SK-N-MC (cell line): ENCODE measurements around the gene NEURL3.

Source experiments
- DNase-seq: peaks from one replicate; pipeline ENCODE4 v3.0.0-alpha.2; 2011; ENCODE audit warnings: low read depth, low spot score
- H3K27ac ChIP-seq: fragments of 200-600 bp; sonication (generic); 2 replicates; pipeline ENCODE4 v1.5.1; 2016; ENCODE audit warnings: mixed run types
- H3K36me3 ChIP-seq: fragments of 200-600 bp; sonication (generic); 2 replicates; pipeline ENCODE4 v1.6.1; 2017; ENCODE audit warnings: antibody characterized with exemption, low read length, mixed read lengths; ENCODE audit not compliant: insufficient read depth
- H3K4me3 ChIP-seq: fragments of 200-600 bp; sonication (generic); 2 replicates; pipeline ENCODE4 v1.5.1; 2016
- H3K9ac ChIP-seq: fragments of 200-600 bp; sonication (generic); 2 replicates; pipeline ENCODE4 v1.8.0; 2017; ENCODE audit warnings: mixed run types, mixed read lengths; ENCODE audit not compliant: insufficient read length
- H3K9me3 ChIP-seq: fragments of 200-600 bp; sonication (generic); 2 replicates; pipeline ENCODE4 v1.6.1; 2017; ENCODE audit warnings: low read depth, mild to moderate bottlenecking, antibody characterized with exemption, low read length, moderate library complexity, mixed read lengths
- EZH2 ChIP-seq: fragments of 200-600 bp; sonication (generic); IDR thresholded peaks from one replicate; pipeline ENCODE4 v1.6.1; 2017; ENCODE audit warnings: antibody characterized with exemption
- FOXP2 ChIP-seq: optimal IDR thresholded peaks from 2 replicates; pipeline ENCODE3; 2011; ENCODE audit warnings: mild to moderate bottlenecking, moderate library complexity; ENCODE audit not compliant: insufficient read depth; ENCODE audit errors: extremely low read length, control extremely low read depth
- POLR2AphosphoS5 ChIP-seq: IDR thresholded peaks from 2 replicates; pipeline ENCODE4 v1.6.1; 2012; ENCODE audit warnings: mild to moderate bottlenecking, low read depth, low read length, borderline replicate concordance

NEURL3 gene

DNA sequence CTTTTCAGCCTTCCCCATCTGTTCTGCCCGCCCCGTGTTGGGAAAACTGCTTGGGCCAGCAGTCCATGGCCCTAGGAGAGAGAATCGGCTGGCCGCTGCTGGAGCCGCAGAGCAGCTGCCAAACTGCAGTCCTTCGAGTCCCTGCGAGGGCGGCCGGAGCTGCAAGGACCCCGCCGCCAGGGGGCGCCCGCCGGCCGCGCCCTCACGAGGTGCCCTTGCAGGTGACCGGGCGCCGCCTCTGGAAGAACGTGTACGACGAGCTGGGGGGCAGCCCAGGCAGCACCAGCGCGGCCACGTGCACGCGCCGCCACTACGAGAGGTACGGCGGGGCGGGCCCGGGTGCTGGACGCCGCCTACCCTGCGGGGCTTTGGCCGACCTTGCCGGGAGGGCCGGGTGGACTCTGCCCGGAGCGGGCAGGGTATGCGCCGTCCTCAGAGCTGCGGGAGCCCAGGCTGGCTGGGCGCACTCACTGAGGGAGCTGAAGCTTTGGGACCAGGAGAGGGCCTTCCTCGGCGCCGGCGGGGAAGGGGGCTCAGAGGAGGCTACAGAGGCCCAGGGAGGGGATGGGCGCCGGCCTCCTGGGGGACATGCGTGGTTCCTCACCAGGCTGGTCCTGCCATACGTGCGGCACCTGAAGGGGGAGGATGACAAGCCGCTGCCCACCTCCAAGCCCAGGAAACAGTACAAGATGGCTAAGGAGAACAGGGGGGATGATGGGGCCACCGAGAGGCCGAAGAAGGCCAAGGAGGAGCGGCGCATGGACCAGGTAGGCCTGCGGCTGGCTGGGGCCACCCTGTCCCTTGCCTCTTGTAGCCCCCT is 45.0 kb upstream of the NEURL3 start:
- Histone ChIP-seq H3K36me3 (no peaks in the 10 kb centered on the region), H3K9ac (no peak overlapping the region)

DNA sequence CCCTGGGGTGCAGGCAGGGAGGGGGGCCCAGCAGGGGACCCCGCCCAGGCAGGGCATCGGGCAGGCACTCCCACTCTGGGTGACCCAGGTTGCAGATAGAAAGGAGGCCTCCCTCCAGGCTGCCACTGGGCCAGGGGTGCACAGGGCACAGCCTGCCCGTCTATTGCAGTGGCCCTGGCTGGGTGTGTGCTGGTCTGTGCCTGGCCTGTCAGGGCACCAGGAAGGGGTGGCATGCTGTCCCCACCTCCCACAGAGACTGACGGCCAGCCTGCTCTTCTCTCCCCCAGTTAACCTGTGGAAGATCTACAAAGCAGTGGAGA is 44.3 kb upstream of the NEURL3 start:
- Histone ChIP-seq H3K27ac (no peak overlapping the region), H3K36me3 (no peaks in the 10 kb centered on the region), H3K4me3 (no peak overlapping the region), H3K9me3 (no peaks in the 10 kb centered on the region), H3K9ac (no peak overlapping the region)
- TF ChIP-seq EZH2: no peak
- no peak for TF ChIP-seq POLR2AphosphoS5
- no peak for TF ChIP-seq FOXP2
- DNase-seq: no peak

More for the DNA sequence above, 45.0 kb upstream of the NEURL3 start:
- no peak for DNase-seq
- TF ChIP-seq POLR2AphosphoS5 (no peak), FOXP2 (no peak)
- H3K27ac ChIP-seq: no peak overlapping the region
- H3K9me3 ChIP-seq: no peaks in the 10 kb centered on the region
- H3K4me3 ChIP-seq: no peak overlapping the region

DNA sequence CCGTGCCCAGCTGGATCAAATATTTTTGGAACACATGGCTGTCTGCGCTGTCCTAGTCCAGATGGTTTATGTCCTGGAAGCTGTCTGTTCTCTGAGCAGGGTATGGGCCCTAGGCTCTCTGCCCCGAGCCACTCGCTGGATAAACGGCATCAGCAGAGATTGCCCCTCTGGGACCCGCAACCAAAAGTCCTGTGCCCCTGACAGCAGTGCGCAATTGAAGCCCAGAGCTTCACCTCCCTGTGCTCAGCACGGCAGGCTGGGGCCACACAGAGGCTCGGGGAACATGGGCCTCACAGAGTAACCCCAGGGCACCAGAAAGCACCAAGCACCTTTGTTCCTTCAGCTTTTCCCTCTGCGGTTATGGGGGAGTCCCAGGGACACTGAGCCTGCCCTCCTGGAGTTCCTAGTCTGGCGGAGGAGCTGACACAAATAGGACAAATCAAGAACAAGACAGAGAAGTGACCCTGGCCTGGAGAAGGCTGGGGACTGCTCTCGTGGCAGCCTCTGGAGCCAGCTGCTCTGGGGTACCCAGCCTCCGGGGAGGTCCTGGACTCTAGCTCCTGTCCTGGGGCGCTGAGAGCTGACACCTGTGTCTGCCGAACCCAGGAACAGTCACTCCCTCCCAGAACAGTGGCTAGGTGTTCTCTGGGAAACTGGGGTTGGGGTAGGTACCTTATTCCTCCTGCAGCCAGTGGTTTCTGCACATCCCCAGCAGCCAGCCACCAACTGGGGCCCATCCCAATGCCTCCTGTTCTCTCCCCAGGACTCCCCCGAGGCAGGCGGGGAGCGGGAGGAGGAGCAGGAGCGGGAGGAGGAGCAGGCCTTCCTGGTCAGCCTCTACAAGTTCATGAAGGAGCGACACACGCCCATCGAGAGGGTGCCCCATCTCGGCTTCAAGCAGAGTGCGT is 43.7 kb upstream of the NEURL3 start:
- Histone ChIP-seq H3K9ac (no peak overlapping the region), H3K36me3 (no peaks in the 10 kb centered on the region), H3K4me3 (no peak overlapping the region), H3K9me3 (no peaks in the 10 kb centered on the region), H3K27ac (no peak overlapping the region)
- TF ChIP-seq FOXP2: no peak
- no peak for TF ChIP-seq EZH2
- TF ChIP-seq POLR2AphosphoS5: no peak
- no peak for DNase-seq

DNA sequence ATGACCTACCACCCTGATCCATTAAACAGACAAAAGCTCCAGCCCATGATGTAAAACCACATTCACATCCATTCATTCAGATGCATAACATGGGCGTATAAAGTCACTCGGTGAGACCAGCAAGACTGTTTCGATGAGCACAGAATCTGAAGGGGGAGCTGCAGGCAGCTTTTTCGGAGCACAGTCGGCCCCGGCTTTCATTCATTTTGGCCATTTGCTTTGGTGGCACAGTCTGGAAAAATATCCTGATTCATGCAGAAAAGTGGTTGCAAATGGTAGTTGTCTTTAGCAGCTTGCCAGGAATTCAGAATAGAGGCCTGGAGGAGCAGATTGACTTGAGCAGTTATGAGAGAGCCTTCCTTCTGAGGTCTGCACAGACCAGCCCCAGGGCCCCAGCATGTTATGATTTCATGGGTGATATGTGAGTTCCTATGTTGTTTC is 42.6 kb upstream of the NEURL3 start:
- no peak for TF ChIP-seq EZH2
- TF ChIP-seq FOXP2: no peak
- Histone ChIP-seq H3K36me3 (no peaks in the 10 kb centered on the region), H3K4me3 (no peak overlapping the region), H3K27ac (no peak overlapping the region), H3K9ac (no peak overlapping the region), H3K9me3 (no peaks in the 10 kb centered on the region)
- DNase-seq: no peak

DNA sequence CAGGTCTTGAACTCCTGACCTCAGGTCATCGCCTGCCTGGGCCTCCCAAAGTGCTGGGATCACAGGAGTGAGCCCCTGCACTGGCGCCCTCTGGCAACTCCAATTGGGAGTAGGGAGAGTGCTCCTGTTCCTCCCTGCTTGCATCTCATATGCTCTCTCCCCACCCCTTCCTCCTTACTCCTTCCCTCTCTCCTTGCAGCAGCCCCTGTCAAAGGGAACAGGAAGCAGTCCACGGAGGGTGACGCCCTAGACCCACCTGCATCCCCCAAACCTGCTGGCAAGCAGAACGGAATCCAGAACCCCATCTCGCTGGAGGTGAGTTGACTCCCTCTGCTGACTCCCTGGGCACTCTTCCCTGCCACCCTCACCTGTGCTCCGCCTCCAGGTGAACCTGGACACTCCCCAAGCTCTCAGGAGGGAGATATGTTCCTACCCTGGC is 42.1 kb upstream of the NEURL3 start:
- no peak for TF ChIP-seq POLR2AphosphoS5
- no peak for TF ChIP-seq EZH2
- TF ChIP-seq FOXP2: no peak
- no peak overlapping the region for H3K4me3 ChIP-seq
- no peaks in the 10 kb centered on the region for H3K36me3 ChIP-seq
- no peak overlapping the region for H3K9ac ChIP-seq
- no peak for DNase-seq
- H3K27ac ChIP-seq: no peak overlapping the region
- no peaks in the 10 kb centered on the region for H3K9me3 ChIP-seq

- H3K27ac ChIP-seq: no peak overlapping the region
- H3K9me3 ChIP-seq: no peaks in the 10 kb centered on the region
- H3K36me3 ChIP-seq: no peaks in the 10 kb centered on the region
- no peak for TF ChIP-seq POLR2AphosphoS5
- TF ChIP-seq FOXP2: no peak
- no peak for TF ChIP-seq EZH2
- no peak for DNase-seq
- H3K4me3 ChIP-seq: no peak overlapping the region
- no peak overlapping the region for H3K9ac ChIP-seq
These were observed 41.6 kb upstream of the NEURL3 start for GRCh38 chr2:96546797-96547196.

- Histone ChIP-seq H3K9ac (no peak overlapping the region), H3K27ac (no peak overlapping the region), H3K4me3 (no peak overlapping the region), H3K36me3 (no peaks in the 10 kb centered on the region), H3K9me3 (no peaks in the 10 kb centered on the region)
- no peak for DNase-seq
- TF ChIP-seq POLR2AphosphoS5 (no peak), FOXP2 (no peak), EZH2 (no peak)
These were observed 41.2 kb upstream of the NEURL3 start for GRCh38 chr2:96546321-96546720.

GRCh38 chr2:96542357-96542977 is 37.3 kb upstream of the NEURL3 start:
- TF ChIP-seq FOXP2 (no peak), POLR2AphosphoS5 (no peak), EZH2 (no peak)
- H3K9me3 ChIP-seq: no peaks in the 10 kb centered on the region
- H3K4me3 ChIP-seq: no peak overlapping the region
- H3K9ac ChIP-seq: no peak overlapping the region
- H3K36me3 ChIP-seq: no peaks in the 10 kb centered on the region
- H3K27ac ChIP-seq: no peak overlapping the region
- DNase-seq: no peak
